AG10803 (cell line): Measurements from ENCODE around the gene KCNAB1.

Experiments used
- DNase-seq: peaks from one replicate; pipeline ENCODE4 v3.0.0; 2010; ENCODE audit warnings: low read depth
- H3K4me3 ChIP-seq: 2 replicates; pipeline ENCODE4 v1.5.1; 2011; ENCODE audit warnings: mild to moderate bottlenecking, low read length, control low read depth
- CTCF ChIP-seq: conservative IDR thresholded peaks from 2 replicates; pipeline ENCODE4 v1.5.1; 2011; ENCODE audit warnings: mild to moderate bottlenecking, low read length, control low read depth, inconsistent platforms

The KCNAB1 gene

DNA sequence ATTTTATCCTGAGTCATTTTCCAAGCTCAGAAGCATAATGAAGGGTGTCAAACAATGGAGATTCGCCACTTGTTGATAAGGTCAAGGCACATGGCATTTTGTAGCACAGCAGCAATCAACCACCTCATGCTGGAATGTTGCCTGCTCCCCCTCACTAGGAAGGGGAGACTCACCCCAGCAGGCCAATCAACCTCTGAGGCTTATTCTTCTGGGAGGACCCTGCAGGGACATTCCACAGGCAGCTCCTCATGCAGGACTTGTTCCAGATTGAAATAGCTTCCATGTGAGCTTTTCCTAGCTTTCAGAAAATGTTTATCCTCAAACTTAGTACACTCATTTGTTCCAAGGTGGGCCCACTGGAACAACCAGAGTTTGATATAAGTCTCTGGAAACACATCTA lies 356.9 kb downstream of the KCNAB1 start:
- TF ChIP-seq CTCF: no peak
- peak; percentile 81 for DNase-seq
- H3K4me3 ChIP-seq: no peak overlapping the region

DNA sequence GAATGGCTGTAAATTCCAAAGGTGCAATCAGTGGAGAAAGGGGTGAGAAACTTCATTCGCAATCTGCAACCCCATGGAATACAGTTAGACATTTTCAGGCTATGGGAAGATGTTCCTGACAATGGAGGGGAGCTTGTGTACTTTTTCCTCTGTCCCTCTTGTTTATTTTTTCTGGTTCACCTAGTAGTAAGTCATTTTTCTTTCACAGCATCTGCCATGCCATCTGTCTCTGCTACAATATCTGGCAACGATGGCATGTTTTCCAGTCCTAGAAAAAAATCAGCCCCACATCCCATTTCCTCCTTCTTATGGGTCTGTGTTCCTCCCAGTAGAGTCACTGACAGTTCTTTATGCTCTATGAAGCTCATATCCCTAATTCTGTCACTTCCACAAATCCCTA lies 358.5 kb downstream of the KCNAB1 start:
- no peak for TF ChIP-seq CTCF
- DNase-seq: no peak
- H3K4me3 ChIP-seq: no peak overlapping the region

DNA sequence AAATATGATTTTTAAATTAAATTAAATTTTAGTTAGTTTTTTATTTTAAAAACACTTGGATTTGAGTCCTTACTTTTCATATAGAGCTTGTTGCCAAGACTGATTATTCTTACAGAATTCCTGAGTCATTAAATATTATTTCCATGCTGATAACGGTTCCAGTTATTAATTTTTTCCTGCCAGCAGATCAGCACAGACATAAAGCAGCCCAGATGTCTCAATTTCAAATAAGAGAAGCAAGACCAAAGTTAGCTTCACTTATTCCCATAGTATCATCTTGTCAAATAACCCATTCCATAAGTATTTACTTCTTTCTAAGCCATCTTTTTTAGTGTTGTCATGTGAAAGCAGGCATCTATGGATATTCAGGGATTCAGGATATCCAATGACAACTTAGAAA lies 359.2 kb downstream of the KCNAB1 start:
- no peak overlapping the region for H3K4me3 ChIP-seq
- TF ChIP-seq CTCF: no peak
- no peak for DNase-seq

DNA sequence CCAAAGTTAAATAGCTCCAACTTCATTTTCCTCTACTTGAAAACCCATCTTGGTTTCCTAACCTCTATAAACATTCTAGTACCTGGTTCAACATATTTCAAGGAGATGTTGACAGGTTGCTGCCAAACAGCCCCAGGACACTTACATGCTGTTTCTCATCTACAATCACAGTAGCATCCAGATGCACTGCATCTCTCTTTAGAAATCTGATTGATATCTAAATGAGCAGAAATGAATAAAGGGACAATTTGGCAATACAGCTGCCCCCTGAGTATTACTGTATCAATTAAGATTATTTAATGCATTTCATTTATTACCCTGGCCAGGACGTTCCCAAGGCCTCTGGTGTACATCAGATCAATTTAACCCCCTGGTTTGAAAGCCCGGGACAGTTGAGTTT lies 360.6 kb downstream of the KCNAB1 start:
- no peak overlapping the region for H3K4me3 ChIP-seq
- no peak for TF ChIP-seq CTCF
- DNase-seq: no peak

DNA sequence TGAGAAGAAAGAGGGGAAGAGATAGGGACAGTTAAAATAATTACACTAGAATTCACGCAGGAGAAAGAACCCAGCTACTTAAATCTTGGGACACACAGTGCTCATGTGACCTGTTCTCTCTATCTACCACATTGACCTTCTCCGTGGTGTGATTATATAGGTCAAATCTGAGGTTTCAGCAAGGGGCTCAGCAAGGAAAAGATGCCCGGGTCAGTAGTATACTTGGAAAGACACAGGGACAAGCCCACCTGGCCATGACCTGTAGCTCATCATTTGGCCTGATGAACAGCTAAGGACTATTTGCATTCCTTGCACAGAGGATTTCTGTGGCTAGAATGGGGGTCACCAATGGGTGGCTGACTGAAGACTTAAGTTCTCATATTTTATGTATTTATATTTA lies 362.6 kb downstream of the KCNAB1 start:
- TF ChIP-seq CTCF: no peak
- DNase-seq: no peak
- no peak overlapping the region for H3K4me3 ChIP-seq

- TF ChIP-seq CTCF: no peak
- peak; percentile 72 for DNase-seq
- no peak overlapping the region; the same call in 1 of the 2 replicates for H3K4me3 ChIP-seq
These were observed 363.0 kb downstream of the KCNAB1 start for GRCh38 chr3:156483426-156483825.

DNA sequence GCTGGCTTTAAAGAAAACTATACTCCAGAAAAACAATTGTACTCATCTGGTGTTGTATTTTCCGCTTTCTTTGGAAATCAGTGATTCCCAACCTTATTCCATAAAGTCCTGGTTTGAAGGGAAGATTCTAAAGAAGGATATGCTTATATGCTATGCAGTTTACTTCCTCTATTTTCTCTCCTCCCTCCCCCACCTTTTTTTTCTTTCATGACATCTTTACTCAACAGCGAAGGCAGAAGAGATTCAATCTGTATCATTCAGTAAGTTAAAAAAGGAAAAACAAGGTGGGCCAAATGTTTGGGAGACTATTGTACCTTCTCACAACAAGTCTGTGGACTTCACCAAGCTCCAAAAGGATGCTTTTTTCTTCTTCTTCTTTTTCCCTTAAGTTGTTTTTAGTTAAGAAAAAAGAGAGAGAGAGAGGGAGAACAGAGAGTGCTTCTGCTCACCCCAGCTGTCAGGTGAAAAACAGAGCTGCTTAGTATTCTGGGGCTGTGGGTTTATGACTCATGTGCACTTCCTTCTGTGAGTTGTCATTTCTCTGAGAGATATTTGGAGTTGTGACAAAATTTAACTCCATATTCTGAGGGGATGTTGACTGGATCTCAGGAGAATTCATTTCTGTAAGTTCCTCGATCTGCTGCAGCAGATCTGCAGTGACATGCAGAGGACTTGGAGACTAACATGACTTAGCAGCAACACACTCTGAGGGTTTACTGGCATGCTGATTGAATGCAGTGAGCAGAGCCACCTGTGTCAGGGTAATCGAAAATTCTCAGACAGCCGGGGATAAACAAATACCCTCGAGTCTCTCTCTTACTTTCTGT lies 363.8 kb downstream of the KCNAB1 start:
- peak; percentile 46 for DNase-seq
- H3K4me3 ChIP-seq: no peak overlapping the region
- TF ChIP-seq CTCF: no peak
